ENCODE measurements around the gene PRKCA. TPM values are rescaled to one million over a fixed set of nuclear protein-coding genes. Genes with fewer than 3 reads are reported as not detected.

Gene PRKCA
- total and polyA plus RNA-seq, 2 of the 13 experiments (the other 11 are each of a cell fraction or from before 2014, with no cell fraction given) = 18.5 to 21.5 TPM

DNA sequence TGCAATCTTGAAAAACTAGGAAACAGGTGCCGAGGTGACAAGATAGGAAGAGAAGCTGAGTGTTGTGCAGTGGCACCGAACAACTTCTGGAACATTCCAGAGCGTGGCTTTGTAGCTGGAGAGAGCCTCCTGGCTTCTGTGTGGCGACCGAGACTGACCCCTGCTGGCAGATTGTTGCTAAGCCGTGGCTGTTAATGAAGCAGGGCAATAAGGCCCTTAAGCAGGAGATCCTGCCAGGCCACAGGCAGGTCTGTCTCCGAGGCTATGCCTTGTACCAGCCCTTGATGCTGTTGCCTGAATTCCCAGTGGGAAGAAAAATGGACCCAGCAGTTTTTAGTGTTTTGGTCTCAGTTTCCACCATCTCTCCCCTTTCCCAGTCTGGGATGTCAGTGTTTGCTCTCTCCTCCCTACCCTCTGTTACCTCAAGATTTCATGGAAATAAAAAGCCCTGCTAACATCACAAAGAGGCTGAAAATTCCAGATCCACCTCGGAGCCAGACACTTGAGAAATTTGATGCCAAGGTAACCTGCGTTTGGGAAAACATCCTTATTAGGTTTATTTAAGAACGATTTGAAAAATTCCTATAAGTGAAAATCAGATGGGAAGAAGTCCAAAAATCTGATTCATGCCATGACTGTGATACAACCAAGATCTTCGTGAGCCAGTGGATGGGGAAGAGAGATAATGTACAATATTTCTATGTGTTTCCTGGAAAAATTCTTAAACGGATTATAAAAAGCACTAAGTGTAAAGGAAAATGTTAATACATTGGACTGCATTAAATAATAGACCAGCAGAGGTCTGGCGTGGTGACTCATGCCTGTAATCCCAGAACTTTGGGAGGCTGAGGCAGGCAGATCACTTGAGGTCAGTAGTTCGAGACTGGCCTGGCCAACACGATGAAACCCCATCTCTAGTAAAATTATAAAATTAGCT, 265.1 kb downstream of the PRKCA start (continued):
- TF ChIP-seq, protein P1, sequence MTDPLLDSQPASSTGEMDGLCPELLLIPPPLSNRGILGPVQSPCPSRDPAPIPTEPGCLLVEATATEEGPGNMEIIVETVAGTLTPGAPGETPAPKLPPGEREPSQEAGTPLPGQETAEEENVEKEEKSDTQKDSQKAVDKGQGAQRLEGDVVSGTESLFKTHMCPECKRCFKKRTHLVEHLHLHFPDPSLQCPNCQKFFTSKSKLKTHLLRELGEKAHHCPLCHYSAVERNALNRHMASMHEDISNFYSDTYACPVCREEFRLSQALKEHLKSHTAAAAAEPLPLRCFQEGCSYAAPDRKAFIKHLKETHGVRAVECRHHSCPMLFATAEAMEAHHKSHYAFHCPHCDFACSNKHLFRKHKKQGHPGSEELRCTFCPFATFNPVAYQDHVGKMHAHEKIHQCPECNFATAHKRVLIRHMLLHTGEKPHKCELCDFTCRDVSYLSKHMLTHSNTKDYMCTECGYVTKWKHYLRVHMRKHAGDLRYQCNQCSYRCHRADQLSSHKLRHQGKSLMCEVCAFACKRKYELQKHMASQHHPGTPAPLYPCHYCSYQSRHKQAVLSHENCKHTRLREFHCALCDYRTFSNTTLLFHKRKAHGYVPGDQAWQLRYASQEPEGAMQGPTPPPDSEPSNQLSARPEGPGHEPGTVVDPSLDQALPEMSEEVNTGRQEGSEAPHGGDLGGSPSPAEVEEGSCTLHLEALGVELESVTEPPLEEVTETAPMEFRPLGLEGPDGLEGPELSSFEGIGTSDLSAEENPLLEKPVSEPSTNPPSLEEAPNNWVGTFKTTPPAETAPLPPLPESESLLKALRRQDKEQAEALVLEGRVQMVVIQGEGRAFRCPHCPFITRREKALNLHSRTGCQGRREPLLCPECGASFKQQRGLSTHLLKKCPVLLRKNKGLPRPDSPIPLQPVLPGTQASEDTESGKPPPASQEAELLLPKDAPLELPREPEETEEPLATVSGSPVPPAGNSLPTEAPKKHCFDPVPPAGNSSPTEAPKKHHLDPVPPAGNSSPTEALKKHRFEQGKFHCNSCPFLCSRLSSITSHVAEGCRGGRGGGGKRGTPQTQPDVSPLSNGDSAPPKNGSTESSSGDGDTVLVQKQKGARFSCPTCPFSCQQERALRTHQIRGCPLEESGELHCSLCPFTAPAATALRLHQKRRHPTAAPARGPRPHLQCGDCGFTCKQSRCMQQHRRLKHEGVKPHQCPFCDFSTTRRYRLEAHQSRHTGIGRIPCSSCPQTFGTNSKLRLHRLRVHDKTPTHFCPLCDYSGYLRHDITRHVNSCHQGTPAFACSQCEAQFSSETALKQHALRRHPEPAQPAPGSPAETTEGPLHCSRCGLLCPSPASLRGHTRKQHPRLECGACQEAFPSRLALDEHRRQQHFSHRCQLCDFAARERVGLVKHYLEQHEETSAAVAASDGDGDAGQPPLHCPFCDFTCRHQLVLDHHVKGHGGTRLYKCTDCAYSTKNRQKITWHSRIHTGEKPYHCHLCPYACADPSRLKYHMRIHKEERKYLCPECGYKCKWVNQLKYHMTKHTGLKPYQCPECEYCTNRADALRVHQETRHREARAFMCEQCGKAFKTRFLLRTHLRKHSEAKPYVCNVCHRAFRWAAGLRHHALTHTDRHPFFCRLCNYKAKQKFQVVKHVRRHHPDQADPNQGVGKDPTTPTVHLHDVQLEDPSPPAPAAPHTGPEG (CRISPR knock-in tag; IDR thresholded peaks at IDR 0.05) = no peak
- TF ChIP-seq NFIC (IDR thresholded peaks at IDR 0.05; ENCODE audit: low read length) (no peak), GFI1 (CRISPR knock-in tag; IDR thresholded peaks at IDR 0.05; ENCODE audit: borderline replicate concordance) (no peak), MED1 (CRISPR knock-in tag; IDR thresholded peaks at IDR 0.05) (peak; percentile 61), SUZ12 (IDR thresholded peaks at IDR 0.05; ENCODE audit: low read depth, low read length) (no peak), SIN3A (IDR thresholded peaks at IDR 0.05; ENCODE audit: borderline replicate concordance, low read depth, low read length) (no peak), KLF15 (CRISPR knock-in tag; IDR thresholded peaks at IDR 0.05; ENCODE audit: borderline replicate concordance) (no peak), ZNF670 (CRISPR knock-in tag; IDR thresholded peaks at IDR 0.05; ENCODE audit: borderline replicate concordance) (no peak)
- TF ChIP-seq, protein P2, sequence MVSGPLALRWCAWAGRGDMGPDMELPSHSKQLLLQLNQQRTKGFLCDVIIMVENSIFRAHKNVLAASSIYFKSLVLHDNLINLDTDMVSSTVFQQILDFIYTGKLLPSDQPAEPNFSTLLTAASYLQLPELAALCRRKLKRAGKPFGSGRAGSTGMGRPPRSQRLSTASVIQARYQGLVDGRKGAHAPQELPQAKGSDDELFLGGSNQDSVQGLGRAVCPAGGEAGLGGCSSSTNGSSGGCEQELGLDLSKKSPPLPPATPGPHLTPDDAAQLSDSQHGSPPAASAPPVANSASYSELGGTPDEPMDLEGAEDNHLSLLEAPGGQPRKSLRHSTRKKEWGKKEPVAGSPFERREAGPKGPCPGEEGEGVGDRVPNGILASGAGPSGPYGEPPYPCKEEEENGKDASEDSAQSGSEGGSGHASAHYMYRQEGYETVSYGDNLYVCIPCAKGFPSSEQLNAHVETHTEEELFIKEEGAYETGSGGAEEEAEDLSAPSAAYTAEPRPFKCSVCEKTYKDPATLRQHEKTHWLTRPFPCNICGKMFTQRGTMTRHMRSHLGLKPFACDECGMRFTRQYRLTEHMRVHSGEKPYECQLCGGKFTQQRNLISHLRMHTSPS (CRISPR knock-in tag; IDR thresholded peaks at IDR 0.05; ENCODE audit: low read depth) = no peak
- TF ChIP-seq, protein P3, sequence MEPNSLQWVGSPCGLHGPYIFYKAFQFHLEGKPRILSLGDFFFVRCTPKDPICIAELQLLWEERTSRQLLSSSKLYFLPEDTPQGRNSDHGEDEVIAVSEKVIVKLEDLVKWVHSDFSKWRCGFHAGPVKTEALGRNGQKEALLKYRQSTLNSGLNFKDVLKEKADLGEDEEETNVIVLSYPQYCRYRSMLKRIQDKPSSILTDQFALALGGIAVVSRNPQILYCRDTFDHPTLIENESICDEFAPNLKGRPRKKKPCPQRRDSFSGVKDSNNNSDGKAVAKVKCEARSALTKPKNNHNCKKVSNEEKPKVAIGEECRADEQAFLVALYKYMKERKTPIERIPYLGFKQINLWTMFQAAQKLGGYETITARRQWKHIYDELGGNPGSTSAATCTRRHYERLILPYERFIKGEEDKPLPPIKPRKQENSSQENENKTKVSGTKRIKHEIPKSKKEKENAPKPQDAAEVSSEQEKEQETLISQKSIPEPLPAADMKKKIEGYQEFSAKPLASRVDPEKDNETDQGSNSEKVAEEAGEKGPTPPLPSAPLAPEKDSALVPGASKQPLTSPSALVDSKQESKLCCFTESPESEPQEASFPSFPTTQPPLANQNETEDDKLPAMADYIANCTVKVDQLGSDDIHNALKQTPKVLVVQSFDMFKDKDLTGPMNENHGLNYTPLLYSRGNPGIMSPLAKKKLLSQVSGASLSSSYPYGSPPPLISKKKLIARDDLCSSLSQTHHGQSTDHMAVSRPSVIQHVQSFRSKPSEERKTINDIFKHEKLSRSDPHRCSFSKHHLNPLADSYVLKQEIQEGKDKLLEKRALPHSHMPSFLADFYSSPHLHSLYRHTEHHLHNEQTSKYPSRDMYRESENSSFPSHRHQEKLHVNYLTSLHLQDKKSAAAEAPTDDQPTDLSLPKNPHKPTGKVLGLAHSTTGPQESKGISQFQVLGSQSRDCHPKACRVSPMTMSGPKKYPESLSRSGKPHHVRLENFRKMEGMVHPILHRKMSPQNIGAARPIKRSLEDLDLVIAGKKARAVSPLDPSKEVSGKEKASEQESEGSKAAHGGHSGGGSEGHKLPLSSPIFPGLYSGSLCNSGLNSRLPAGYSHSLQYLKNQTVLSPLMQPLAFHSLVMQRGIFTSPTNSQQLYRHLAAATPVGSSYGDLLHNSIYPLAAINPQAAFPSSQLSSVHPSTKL (CRISPR knock-in tag; IDR thresholded peaks at IDR 0.05) = peak; percentile 60
- TF ChIP-seq, protein P4, sequence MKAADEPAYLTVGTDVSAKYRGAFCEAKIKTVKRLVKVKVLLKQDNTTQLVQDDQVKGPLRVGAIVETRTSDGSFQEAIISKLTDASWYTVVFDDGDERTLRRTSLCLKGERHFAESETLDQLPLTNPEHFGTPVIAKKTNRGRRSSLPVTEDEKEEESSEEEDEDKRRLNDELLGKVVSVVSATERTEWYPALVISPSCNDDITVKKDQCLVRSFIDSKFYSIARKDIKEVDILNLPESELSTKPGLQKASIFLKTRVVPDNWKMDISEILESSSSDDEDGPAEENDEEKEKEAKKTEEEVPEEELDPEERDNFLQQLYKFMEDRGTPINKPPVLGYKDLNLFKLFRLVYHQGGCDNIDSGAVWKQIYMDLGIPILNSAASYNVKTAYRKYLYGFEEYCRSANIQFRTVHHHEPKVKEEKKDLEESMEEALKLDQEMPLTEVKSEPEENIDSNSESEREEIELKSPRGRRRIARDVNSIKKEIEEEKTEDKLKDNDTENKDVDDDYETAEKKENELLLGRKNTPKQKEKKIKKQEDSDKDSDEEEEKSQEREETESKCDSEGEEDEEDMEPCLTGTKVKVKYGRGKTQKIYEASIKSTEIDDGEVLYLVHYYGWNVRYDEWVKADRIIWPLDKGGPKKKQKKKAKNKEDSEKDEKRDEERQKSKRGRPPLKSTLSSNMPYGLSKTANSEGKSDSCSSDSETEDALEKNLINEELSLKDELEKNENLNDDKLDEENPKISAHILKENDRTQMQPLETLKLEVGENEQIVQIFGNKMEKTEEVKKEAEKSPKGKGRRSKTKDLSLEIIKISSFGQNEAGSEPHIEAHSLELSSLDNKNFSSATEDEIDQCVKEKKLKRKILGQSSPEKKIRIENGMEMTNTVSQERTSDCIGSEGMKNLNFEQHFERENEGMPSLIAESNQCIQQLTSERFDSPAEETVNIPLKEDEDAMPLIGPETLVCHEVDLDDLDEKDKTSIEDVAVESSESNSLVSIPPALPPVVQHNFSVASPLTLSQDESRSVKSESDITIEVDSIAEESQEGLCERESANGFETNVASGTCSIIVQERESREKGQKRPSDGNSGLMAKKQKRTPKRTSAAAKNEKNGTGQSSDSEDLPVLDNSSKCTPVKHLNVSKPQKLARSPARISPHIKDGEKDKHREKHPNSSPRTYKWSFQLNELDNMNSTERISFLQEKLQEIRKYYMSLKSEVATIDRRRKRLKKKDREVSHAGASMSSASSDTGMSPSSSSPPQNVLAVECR (CRISPR knock-in tag; IDR thresholded peaks at IDR 0.05; ENCODE audit: borderline replicate concordance) = peak; percentile 27; the same call in 1 of the 2 replicates

All from HepG2 (cell line).